ENCODE results near the gene SF3B5. TPM values are rescaled to one million over a fixed set of nuclear protein-coding genes. Genes with fewer than 3 reads are reported as not detected.
"Not testable (repeated sequence)": the region's sequence is repeated elsewhere in the genome, so short reads cannot be mapped to it uniquely, and the experiment has no call there.

The SF3B5 gene
- total and polyA plus RNA-seq, 4 donors: 36.9 to 140 (median 125) TPM

GRCh38 chr6:144093236-144093635 is 2.1 kb downstream of the SF3B5 start:
- no CpG with 5 or more reads among the region's 2 CpGs for WGBS (ENCODE audit: insufficient coverage)
- H3K4me3 ChIP-seq (ENCODE audit: low read depth, low read length): no peak overlapping the region

DNA sequence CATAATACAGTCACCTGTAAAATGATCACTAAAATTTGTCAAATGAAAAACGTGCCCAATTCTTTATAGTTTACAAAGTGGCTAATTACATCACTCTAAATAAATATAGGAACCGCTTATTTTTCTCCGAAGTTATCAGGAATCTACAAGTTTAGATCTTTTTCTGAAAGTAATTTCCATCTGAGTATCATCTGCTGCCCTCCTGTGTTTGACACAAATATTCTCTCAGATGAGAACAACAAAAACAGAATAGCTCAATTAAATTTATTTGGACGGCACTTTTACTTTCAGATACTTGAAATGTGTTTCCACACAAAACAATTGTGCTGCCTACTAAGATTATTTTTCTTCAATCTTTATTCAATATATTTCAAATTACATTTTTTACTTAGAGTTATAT is 5.0 kb downstream of the SF3B5 start:
- 67% methylated on average over 2 of the region's 4 CpGs for WGBS (ENCODE audit: insufficient coverage)
- Histone ChIP-seq H3K27me3 (ENCODE audit: control insufficient read depth, insufficient read depth, low read length) (no peaks in the 10 kb centered on the region), H3K4me3 (ENCODE audit: low read depth, low read length) (no peak overlapping the region), H3K9me3 (ENCODE audit: control insufficient read depth, insufficient read depth, low read length) (no peaks in the 10 kb centered on the region), H3K36me3 (ENCODE audit: control insufficient read depth, insufficient read depth, low read length) (no peaks in the 10 kb centered on the region), H3K27ac (ENCODE audit: low read depth, low read length) (no peak overlapping the region), H3K4me1 (ENCODE audit: control insufficient read depth, insufficient read depth, low read length) (peaks cover 12% of the 10 kb centered on the region)
- DNase-seq (ENCODE audit: low read depth in 4 of 6, low spot score in 6 of 6): peak in 1 of 6 donors; percentile 33

More at GRCh38 chr6:144093236-144093635, 2.1 kb downstream of the SF3B5 start:
- Histone ChIP-seq H3K4me1 (ENCODE audit: control insufficient read depth, insufficient read depth, low read length) (peaks cover 17% of the 10 kb centered on the region), H3K27ac (ENCODE audit: low read depth, low read length) (no peak overlapping the region), H3K36me3 (ENCODE audit: control insufficient read depth, insufficient read depth, low read length) (no peaks in the 10 kb centered on the region), H3K27me3 (ENCODE audit: control insufficient read depth, insufficient read depth, low read length) (no peaks in the 10 kb centered on the region), H3K9me3 (ENCODE audit: control insufficient read depth, insufficient read depth, low read length) (no peaks in the 10 kb centered on the region)
- no peak for DNase-seq (ENCODE audit: low read depth in 4 of 6, low spot score in 6 of 6)

DNA sequence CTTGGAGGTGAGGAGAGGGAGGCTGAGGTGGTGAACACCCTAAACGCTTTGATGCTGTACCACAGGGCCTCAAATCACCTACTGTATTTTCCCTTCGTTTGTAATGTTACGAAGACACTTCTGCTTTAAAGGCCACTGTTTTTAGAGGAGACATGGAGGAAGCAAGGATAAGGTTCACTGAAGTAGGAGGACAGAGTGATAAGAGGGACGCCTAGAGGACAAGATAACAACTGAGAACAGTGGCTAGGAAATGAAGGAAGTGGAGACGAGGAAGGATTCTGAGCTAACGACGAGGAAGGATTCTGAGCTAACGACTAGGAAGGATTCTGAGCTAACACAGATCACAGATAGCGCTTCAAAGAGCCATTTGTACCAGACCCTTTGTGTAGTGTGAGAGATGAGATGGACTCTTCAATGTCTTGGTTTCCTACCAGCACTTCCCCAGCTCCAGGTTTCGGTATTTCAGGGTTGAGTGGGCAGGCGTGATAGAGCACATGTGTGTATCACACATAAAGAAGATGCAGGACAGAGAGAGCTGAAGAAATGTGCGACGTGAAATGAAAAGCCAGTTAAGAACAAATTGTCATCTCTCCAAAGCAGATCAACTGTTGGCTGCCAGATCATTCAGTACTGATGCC is 7.5 kb downstream of the SF3B5 start:
- no peak for DNase-seq (ENCODE audit: low read depth in 4 of 6, low spot score in 6 of 6)
- 81% methylated on average over 8 of the region's 13 CpGs for WGBS (ENCODE audit: insufficient coverage)
- Histone ChIP-seq H3K4me3 (ENCODE audit: low read depth, low read length) (no peak overlapping the region), H3K27ac (ENCODE audit: low read depth, low read length) (no peak overlapping the region), H3K36me3 (ENCODE audit: control insufficient read depth, insufficient read depth, low read length) (no peaks in the 10 kb centered on the region), H3K4me1 (ENCODE audit: control insufficient read depth, insufficient read depth, low read length) (no peaks in the 10 kb centered on the region), H3K27me3 (ENCODE audit: control insufficient read depth, insufficient read depth, low read length) (no peaks in the 10 kb centered on the region), H3K9me3 (ENCODE audit: control insufficient read depth, insufficient read depth, low read length) (no peaks in the 10 kb centered on the region)

GRCh38 chr6:144086959-144087358 is 8.4 kb downstream of the SF3B5 start:
- DNase-seq (ENCODE audit: low read depth in 4 of 6, low spot score in 6 of 6): no peak
- no peaks in the 10 kb centered on the region for H3K9me3 ChIP-seq (ENCODE audit: control insufficient read depth, insufficient read depth, low read length)
- no peaks in the 10 kb centered on the region for H3K4me1 ChIP-seq (ENCODE audit: control insufficient read depth, insufficient read depth, low read length)
- no CpG with 5 or more reads among the region's 3 CpGs for WGBS (ENCODE audit: insufficient coverage)
- H3K27ac ChIP-seq (ENCODE audit: low read depth, low read length): no peak overlapping the region
- no peaks in the 10 kb centered on the region for H3K36me3 ChIP-seq (ENCODE audit: control insufficient read depth, insufficient read depth, low read length)
- no peak overlapping the region for H3K4me3 ChIP-seq (ENCODE audit: low read depth, low read length)
- no peaks in the 10 kb centered on the region for H3K27me3 ChIP-seq (ENCODE audit: control insufficient read depth, insufficient read depth, low read length)

DNA sequence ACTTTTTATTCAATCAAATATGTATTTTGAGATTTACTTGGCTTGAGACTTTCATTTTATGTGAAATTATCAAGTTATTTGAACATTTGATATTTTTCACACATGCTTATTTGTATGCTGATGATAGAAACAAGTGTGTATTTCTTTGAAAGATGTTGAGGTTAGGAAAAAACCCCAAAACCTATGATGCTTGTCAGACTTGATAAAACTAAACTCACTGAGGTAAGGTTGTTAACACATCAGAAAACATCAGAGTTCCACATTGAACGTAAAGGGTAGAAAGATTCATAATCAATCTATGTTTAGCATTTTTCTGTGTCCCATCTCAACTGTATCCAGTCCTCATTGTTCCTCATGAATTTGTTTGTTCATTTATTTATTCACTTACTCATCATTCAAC is 12.2 kb downstream of the SF3B5 start:
- H3K27me3 ChIP-seq (ENCODE audit: control insufficient read depth, insufficient read depth, low read length): no peaks in the 10 kb centered on the region
- no peak for DNase-seq (ENCODE audit: low read depth in 4 of 6, low spot score in 6 of 6)

GRCh38 chr6:144082412-144082811 is 13.0 kb downstream of the SF3B5 start:
- H3K4me3 ChIP-seq (ENCODE audit: low read depth, low read length); H3K27ac ChIP-seq (ENCODE audit: low read depth, low read length); H3K9me3 ChIP-seq (ENCODE audit: control insufficient read depth, insufficient read depth, low read length); H3K27me3 ChIP-seq (ENCODE audit: control insufficient read depth, insufficient read depth, low read length); H3K36me3 ChIP-seq (ENCODE audit: control insufficient read depth, insufficient read depth, low read length); DNase-seq (ENCODE audit: low read depth in 4 of 6, low spot score in 6 of 6); H3K4me1 ChIP-seq (ENCODE audit: control insufficient read depth, insufficient read depth, low read length): not testable (repeated sequence)
- WGBS (ENCODE audit: insufficient coverage): no CpG with 5 or more reads among the region's 3 CpGs

More for the DNA sequence above, 12.2 kb downstream of the SF3B5 start:
- Histone ChIP-seq H3K4me1 (ENCODE audit: control insufficient read depth, insufficient read depth, low read length) (no peaks in the 10 kb centered on the region), H3K9me3 (ENCODE audit: control insufficient read depth, insufficient read depth, low read length) (no peaks in the 10 kb centered on the region), H3K27ac (ENCODE audit: low read depth, low read length) (no peak overlapping the region), H3K4me3 (ENCODE audit: low read depth, low read length) (no peak overlapping the region), H3K36me3 (ENCODE audit: control insufficient read depth, insufficient read depth, low read length) (no peaks in the 10 kb centered on the region)
- no CpG with 5 or more reads among the region's 1 CpG for WGBS (ENCODE audit: insufficient coverage)

- Histone ChIP-seq H3K36me3 (ENCODE audit: control insufficient read depth, insufficient read depth, low read length) (no peaks in the 10 kb centered on the region), H3K27ac (ENCODE audit: low read depth, low read length) (no peak overlapping the region), H3K4me3 (ENCODE audit: low read depth, low read length) (no peak overlapping the region), H3K27me3 (ENCODE audit: control insufficient read depth, insufficient read depth, low read length) (no peaks in the 10 kb centered on the region), H3K4me1 (ENCODE audit: control insufficient read depth, insufficient read depth, low read length) (no peaks in the 10 kb centered on the region), H3K9me3 (ENCODE audit: control insufficient read depth, insufficient read depth, low read length) (no peaks in the 10 kb centered on the region)
- WGBS (ENCODE audit: insufficient coverage): 100% methylated on average over 2 of the region's 2 CpGs
- DNase-seq (ENCODE audit: low read depth in 4 of 6, low spot score in 6 of 6): no peak
Measured at GRCh38 chr6:144077871-144078270, 17.5 kb downstream of the SF3B5 start.

- no peak overlapping the region for H3K4me3 ChIP-seq (ENCODE audit: low read depth, low read length)
- no peaks in the 10 kb centered on the region for H3K9me3 ChIP-seq (ENCODE audit: control insufficient read depth, insufficient read depth, low read length)
- DNase-seq (ENCODE audit: low read depth in 4 of 6, low spot score in 6 of 6): no peak
- no peaks in the 10 kb centered on the region for H3K27me3 ChIP-seq (ENCODE audit: control insufficient read depth, insufficient read depth, low read length)
- WGBS (ENCODE audit: insufficient coverage): no CpG with 5 or more reads among the region's 1 CpG
- H3K27ac ChIP-seq (ENCODE audit: low read depth, low read length): no peak overlapping the region
- H3K4me1 ChIP-seq (ENCODE audit: control insufficient read depth, insufficient read depth, low read length): no peaks in the 10 kb centered on the region
- H3K36me3 ChIP-seq (ENCODE audit: control insufficient read depth, insufficient read depth, low read length): no peaks in the 10 kb centered on the region
Measured at GRCh38 chr6:144075875-144076274, 19.5 kb downstream of the SF3B5 start.

DNA sequence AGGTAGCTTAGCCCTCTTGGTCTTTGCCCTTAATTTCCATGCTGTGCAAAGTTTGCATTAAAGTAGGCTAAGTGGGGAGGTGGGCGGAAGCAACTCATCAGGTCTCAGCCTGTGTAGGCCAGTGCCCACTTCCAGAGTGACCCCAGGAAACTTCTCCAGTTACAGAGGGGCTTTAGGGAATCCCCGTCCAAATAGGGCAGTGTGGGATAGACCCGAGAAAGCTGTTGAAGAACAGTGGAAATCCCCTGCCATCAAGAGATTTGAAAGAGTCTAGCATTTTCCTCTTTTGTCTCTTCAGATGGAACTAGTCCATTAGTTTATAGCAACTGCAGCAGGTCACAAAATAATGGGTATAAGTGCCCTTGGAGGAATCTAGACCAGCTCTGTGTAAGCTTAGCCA is 20.2 kb downstream of the SF3B5 start:
- Histone ChIP-seq H3K27ac (ENCODE audit: low read depth, low read length) (no peak overlapping the region), H3K9me3 (ENCODE audit: control insufficient read depth, insufficient read depth, low read length) (no peaks in the 10 kb centered on the region), H3K4me3 (ENCODE audit: low read depth, low read length) (no peak overlapping the region), H3K27me3 (ENCODE audit: control insufficient read depth, insufficient read depth, low read length) (no peaks in the 10 kb centered on the region), H3K36me3 (ENCODE audit: control insufficient read depth, insufficient read depth, low read length) (no peaks in the 10 kb centered on the region), H3K4me1 (ENCODE audit: control insufficient read depth, insufficient read depth, low read length) (no peaks in the 10 kb centered on the region)
- no peak for DNase-seq (ENCODE audit: low read depth in 4 of 6, low spot score in 6 of 6)
- WGBS (ENCODE audit: insufficient coverage): 100% methylated on average over 1 of the region's 3 CpGs

DNA sequence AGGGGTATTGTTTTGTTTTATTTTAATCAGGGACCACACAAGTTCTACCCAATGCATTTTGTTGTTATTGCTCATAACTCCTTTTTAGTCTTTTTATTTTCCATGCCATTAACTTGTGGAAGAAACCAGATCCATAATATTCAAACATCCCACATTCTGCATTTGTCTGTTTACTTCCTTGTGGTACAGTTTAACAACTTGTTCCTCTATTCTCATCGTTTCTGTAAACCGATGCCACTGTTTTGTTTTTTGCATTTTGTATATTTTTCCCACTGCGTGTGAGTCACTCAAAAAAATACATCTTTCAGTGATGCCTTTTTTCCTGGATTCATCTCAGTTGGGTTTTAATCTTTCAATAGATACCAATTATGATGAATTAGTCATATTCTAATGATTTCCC is 22.3 kb downstream of the SF3B5 start:
- Histone ChIP-seq H3K27me3 (ENCODE audit: control insufficient read depth, insufficient read depth, low read length) (no peaks in the 10 kb centered on the region), H3K4me1 (ENCODE audit: control insufficient read depth, insufficient read depth, low read length) (no peaks in the 10 kb centered on the region), H3K27ac (ENCODE audit: low read depth, low read length) (no peak overlapping the region), H3K36me3 (ENCODE audit: control insufficient read depth, insufficient read depth, low read length) (no peaks in the 10 kb centered on the region), H3K9me3 (ENCODE audit: control insufficient read depth, insufficient read depth, low read length) (no peaks in the 10 kb centered on the region), H3K4me3 (ENCODE audit: low read depth, low read length) (no peak overlapping the region)
- WGBS (ENCODE audit: insufficient coverage): no CpG with 5 or more reads among the region's 3 CpGs
- DNase-seq (ENCODE audit: low read depth in 4 of 6, low spot score in 6 of 6): no peak
